H1 (cell line): ENCODE results near the gene GRID1. TPM values are rescaled to one million over a fixed set of nuclear protein-coding genes. Genes with fewer than 3 reads are reported as not detected.

Experiments used
- CHD2 ChIP-seq: IDR thresholded peaks from 2 replicates; pipeline ENCODE4 v1.6.1; 2012; ENCODE audit warnings: low read length, improper control_type of control experiment
- GABPA ChIP-seq: IDR thresholded peaks from 2 replicates; pipeline ENCODE4 v1.6.1; 2011; ENCODE audit warnings: mild to moderate bottlenecking, low read length, moderate library complexity, borderline replicate concordance; ENCODE audit not compliant: insufficient read depth
- HDAC6 ChIP-seq: IDR thresholded peaks from one replicate; pipeline ENCODE4 v1.7.1; 2012; ENCODE audit warnings: low read depth, mild to moderate bottlenecking, inconsistent platforms, low read length, moderate library complexity
- JUND ChIP-seq: IDR thresholded peaks from 2 replicates; pipeline ENCODE4 v1.6.1; 2011; ENCODE audit warnings: mild to moderate bottlenecking, improper control_type of control experiment, low read length
- KDM4A ChIP-seq: IDR thresholded peaks from one replicate; pipeline ENCODE4 v1.7.1; 2012; ENCODE audit warnings: low read depth, mild to moderate bottlenecking, moderate library complexity, low read length, inconsistent platforms; ENCODE audit not compliant: severe bottlenecking
- TCF12 ChIP-seq: IDR thresholded peaks from 2 replicates; pipeline ENCODE4 v1.6.1; 2011; ENCODE audit warnings: low read depth, mild to moderate bottlenecking, low read length
- polyA plus RNA-seq, 7 experiments: library from polyadenylated mRNA; depleted of rRNA in 3 of 7; stranded (reverse) in 5 of 7; unstranded in 2 of 7; fragments of >200 nt in 5 of 7; fragments of 200-250 nt in 2 of 7; gene quantifications; 1 replicate in 5 of 7; 2 replicates in 1 of 7; 4 replicates in 1 of 7; pipeline versions ENCODE4 v1.2.1 to v1.2.3, GENCODE V29; 2011 to 2013; ENCODE audit warnings: missing spikeins in 2 of 7, mixed read lengths in 2 of 7
- total RNA-seq: library from RNA; stranded (reverse); fragmentation: NEBNext Ultra II Directional; extraction: Animal tissue kit (Norgen Biotek cat#: 25700); gene quantifications from 2 replicates; pipeline ENCODE4 v1.2.1, GENCODE V29; 2021

Gene GRID1
- total and polyA plus RNA-seq, 2 of the 8 experiments (the other 6 are each of a cell fraction or from before 2014, with no cell fraction given) = 0.22 to 0.30 TPM

GRCh38 chr10:85926986-85927385, 439.6 kb downstream of the GRID1 start (continued):
- TF ChIP-seq JUND (no peak), TCF12 (no peak), HDAC6 (no peak), KDM4A (no peak), CHD2 (no peak), GABPA (no peak)
- TF ChIP-seq, all 59 proteins: peak for 0
